Measurements from ENCODE around the gene TMEM242. TPM values are rescaled to one million over a fixed set of nuclear protein-coding genes. Genes with fewer than 3 reads are reported as not detected.

The TMEM242 gene
- total and polyA plus RNA-seq, 8 donors = 10.9 to 15.2 (median 12.8) TPM

GRCh38 chr6:157282284-157282683 lies 41.0 kb downstream of the TMEM242 start:
- DNase-seq = no peak
- Histone ChIP-seq H3K36me3 (no peaks in the 10 kb centered on the region), H3K4me3 (no peak overlapping the region), H3K4me1 (no peaks in the 10 kb centered on the region), H3K27ac (no peak overlapping the region), H3K27me3 (no peaks in the 10 kb centered on the region), H3K9me3 (no peaks in the 10 kb centered on the region)
- intact Hi-C loops (cut with DNase I) = no loop called here
- TF ChIP-seq, protein P1, sequence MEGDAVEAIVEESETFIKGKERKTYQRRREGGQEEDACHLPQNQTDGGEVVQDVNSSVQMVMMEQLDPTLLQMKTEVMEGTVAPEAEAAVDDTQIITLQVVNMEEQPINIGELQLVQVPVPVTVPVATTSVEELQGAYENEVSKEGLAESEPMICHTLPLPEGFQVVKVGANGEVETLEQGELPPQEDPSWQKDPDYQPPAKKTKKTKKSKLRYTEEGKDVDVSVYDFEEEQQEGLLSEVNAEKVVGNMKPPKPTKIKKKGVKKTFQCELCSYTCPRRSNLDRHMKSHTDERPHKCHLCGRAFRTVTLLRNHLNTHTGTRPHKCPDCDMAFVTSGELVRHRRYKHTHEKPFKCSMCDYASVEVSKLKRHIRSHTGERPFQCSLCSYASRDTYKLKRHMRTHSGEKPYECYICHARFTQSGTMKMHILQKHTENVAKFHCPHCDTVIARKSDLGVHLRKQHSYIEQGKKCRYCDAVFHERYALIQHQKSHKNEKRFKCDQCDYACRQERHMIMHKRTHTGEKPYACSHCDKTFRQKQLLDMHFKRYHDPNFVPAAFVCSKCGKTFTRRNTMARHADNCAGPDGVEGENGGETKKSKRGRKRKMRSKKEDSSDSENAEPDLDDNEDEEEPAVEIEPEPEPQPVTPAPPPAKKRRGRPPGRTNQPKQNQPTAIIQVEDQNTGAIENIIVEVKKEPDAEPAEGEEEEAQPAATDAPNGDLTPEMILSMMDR (IDR thresholded peaks at IDR 0.05) = no peak
- ATAC-seq = no peak

DNA sequence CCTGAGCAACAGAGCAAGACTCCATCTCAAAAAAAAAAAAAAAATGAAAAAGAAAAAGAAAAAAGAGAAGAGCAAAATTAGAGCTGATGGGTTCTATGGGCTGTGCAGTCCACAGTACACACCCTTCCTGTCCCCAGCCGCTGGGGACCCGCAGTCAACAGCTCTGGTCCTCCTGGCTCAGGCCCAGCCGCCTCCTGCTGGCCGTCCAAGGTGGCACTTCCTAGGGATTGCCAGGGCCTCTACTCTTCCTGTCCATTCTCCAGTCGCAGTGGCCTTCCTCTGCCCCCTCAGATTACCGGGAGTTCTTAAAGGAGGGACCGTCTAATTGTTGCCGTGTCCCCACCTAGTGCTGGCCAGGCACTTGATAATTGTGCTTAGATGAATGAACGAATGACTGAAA lies 41.7 kb downstream of the TMEM242 start:
- H3K27me3 ChIP-seq = no peaks in the 10 kb centered on the region
- no peak overlapping the region for H3K4me3 ChIP-seq
- H3K27ac ChIP-seq = no peak overlapping the region
- no peaks in the 10 kb centered on the region for H3K9me3 ChIP-seq
- no peaks in the 10 kb centered on the region for H3K36me3 ChIP-seq
- ATAC-seq (no peak), DNase-seq (no peak)
- TF ChIP-seq, protein P1 (IDR thresholded peaks at IDR 0.05) = peak in 1 of 2 donors; percentile 18
- no peaks in the 10 kb centered on the region for H3K4me1 ChIP-seq
- intact Hi-C loops (cut with DNase I) = no loop called here

- ATAC-seq (no peak), DNase-seq (peak in 1 of 4 donors; percentile 41)
- TF ChIP-seq, protein P1 (IDR thresholded peaks at IDR 0.05) = no peak
- Histone ChIP-seq H3K27me3 (no peaks in the 10 kb centered on the region), H3K4me3 (no peak overlapping the region), H3K27ac (no peak overlapping the region), H3K9me3 (no peaks in the 10 kb centered on the region), H3K4me1 (no peaks in the 10 kb centered on the region), H3K36me3 (no peaks in the 10 kb centered on the region)
- intact Hi-C loops (cut with DNase I) = no loop called here
Measured at GRCh38 chr6:157280947-157281346, 42.4 kb downstream of the TMEM242 start.

DNA sequence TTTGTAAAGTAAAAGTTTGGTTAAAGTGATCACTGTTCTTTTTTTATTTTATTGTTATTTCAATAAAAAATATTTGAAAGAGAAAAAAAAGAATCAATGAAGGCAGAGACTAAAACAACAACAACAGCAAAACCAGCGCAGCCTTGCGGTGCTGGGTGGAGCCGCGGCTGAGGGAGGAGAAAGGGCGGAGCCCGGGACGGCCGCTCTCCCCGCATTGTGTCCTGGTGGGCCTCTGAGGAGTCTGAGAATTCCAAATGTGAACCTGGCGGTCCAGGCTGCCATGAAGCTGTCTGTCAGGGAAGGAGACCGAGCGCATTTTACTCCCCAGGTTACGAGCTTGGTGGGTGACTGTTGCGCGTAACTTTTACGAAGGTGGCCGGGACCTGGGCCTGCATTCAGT lies 43.2 kb downstream of the TMEM242 start:
- Histone ChIP-seq H3K4me3 (no peak overlapping the region), H3K27me3 (peaks cover 0 to 2% of the 10 kb centered on the region in 2 donors), H3K4me1 (peaks cover 0 to 2% of the 10 kb centered on the region in 2 donors), H3K36me3 (no peaks in the 10 kb centered on the region), H3K9me3 (no peaks in the 10 kb centered on the region), H3K27ac (no peak overlapping the region)
- DNase-seq (peak in 1 of 4 donors; percentile 16), ATAC-seq (no peak)
- intact Hi-C loops (cut with DNase I) = no loop called here
- TF ChIP-seq, protein P1 (IDR thresholded peaks at IDR 0.05) = no peak

GRCh38 chr6:157278171-157278570 lies 45.1 kb downstream of the TMEM242 start:
- H3K27me3 ChIP-seq = peaks cover 0 to 17% of the 10 kb centered on the region in 2 donors
- peaks cover 0 to 14% of the 10 kb centered on the region in 2 donors for H3K4me1 ChIP-seq
- TF ChIP-seq, protein P1 (IDR thresholded peaks at IDR 0.05) = no peak
- intact Hi-C loops (cut with DNase I) = no loop called here
- no peaks in the 10 kb centered on the region for H3K36me3 ChIP-seq
- DNase-seq = peak in 1 of 4 donors; percentile 63
- H3K4me3 ChIP-seq = no peak overlapping the region
- no peak overlapping the region for H3K27ac ChIP-seq
- H3K9me3 ChIP-seq = no peaks in the 10 kb centered on the region
- no peak for ATAC-seq
